Peyer's patch (tissue), 4 donors: Measurements from ENCODE around the gene YARS1.

Experiments
- POLR2A ChIP-seq, 2 donors: fragments of 450-650 bp; IDR thresholded peaks; one replicate each; pipeline ENCODE4 v1.5.1; 2017; ENCODE audit warnings: antibody characterized with exemption in 2 of 2, mild to moderate bottlenecking in 2 of 2, moderate library complexity in 2 of 2
- TF ChIP-seq, protein P1 (sequence below), 6 experiments: fragments of 450-650 bp in 4 of 6; fragments of 200-600 bp in 2 of 6; sonication (generic) in 1 of 6; IDR thresholded peaks; one replicate each; pipeline ENCODE4 v1.5.1; 2017 to 2019; ENCODE audit warnings: antibody characterized with exemption in 6 of 6, mild to moderate bottlenecking in 3 of 6, moderate library complexity in 1 of 6

DNA sequence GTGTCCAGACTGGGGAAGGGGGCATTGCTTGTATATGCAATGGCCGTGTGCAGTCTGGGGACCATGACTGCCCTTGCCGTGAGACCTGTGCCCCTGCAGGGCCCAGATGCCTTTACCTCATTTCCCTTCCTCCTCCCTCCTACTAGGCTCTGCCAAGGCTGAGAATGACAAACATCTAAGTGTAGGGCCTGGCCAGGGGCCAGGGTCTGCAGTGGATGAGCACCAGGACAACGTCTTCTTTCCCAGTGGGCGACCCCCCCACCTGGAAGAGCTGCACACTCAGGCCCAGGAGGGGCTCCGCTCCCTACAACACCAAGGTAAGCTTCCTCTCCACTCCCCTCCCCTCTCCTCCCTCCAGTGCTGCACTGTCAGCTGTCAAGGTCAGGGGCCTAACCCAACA, 49.5 kb downstream of the YARS1 start:
- TF ChIP-seq, protein P1, sequence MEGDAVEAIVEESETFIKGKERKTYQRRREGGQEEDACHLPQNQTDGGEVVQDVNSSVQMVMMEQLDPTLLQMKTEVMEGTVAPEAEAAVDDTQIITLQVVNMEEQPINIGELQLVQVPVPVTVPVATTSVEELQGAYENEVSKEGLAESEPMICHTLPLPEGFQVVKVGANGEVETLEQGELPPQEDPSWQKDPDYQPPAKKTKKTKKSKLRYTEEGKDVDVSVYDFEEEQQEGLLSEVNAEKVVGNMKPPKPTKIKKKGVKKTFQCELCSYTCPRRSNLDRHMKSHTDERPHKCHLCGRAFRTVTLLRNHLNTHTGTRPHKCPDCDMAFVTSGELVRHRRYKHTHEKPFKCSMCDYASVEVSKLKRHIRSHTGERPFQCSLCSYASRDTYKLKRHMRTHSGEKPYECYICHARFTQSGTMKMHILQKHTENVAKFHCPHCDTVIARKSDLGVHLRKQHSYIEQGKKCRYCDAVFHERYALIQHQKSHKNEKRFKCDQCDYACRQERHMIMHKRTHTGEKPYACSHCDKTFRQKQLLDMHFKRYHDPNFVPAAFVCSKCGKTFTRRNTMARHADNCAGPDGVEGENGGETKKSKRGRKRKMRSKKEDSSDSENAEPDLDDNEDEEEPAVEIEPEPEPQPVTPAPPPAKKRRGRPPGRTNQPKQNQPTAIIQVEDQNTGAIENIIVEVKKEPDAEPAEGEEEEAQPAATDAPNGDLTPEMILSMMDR (IDR thresholded peaks at IDR 0.05) = no peak
- TF ChIP-seq POLR2A (IDR thresholded peaks at IDR 0.05) = no peak
